Activated B cell treated with CpG ODN at 0.5 μM for 24 hours (primary cell): Measurements from ENCODE around the gene PPP1R15A. TPM values are rescaled to one million over a fixed set of nuclear protein-coding genes. Genes with fewer than 3 reads are reported as not detected.
"Not testable (repeated sequence)": the region's sequence is repeated elsewhere in the genome, so short reads cannot be mapped to it uniquely, and the experiment has no call there.

ENCODE experiments used
- ATAC-seq: fragments of 200-7000 bp; cut with Tn5 transposase; one replicate; pipeline ENCODE4 v1.10.0; 2021; ENCODE audit warnings: low read depth, mild to moderate bottlenecking, moderate library complexity
- CTCF ChIA-PET: fragments of 350-600 bp; sonication (Branson Sonifier 250); formaldehyde crosslinking; loops from one replicate; lab custom pipeline; 2021; ENCODE audit warnings: antibody characterized with exemption; lab: Charles Lee
- POLR2A ChIA-PET: fragments of 350-600 bp; sonication (Branson Sonifier 250); formaldehyde crosslinking; loops from one replicate; lab custom pipeline; 2021; ENCODE audit warnings: antibody characterized with exemption; lab: Charles Lee
- DNase-seq: peaks from one replicate; pipeline ENCODE4 v3.0.0; 2022
- H3K27ac Mint-ChIP-seq: one replicate; pipeline ENCODE4 v1.8.0; 2020; ENCODE audit warnings: mixed read lengths
- H3K27me3 Mint-ChIP-seq: one replicate; pipeline ENCODE4 v1.8.0; 2021; ENCODE audit warnings: mixed read lengths
- H3K36me3 Mint-ChIP-seq: one replicate; pipeline ENCODE4 v1.8.0; 2021; ENCODE audit warnings: low read depth, mixed read lengths
- H3K4me1 Mint-ChIP-seq: one replicate; pipeline ENCODE4 v1.8.0; 2021; ENCODE audit warnings: mixed read lengths
- H3K4me3 Mint-ChIP-seq: one replicate; pipeline ENCODE4 v1.8.0; 2020; ENCODE audit warnings: mild to moderate bottlenecking, mixed read lengths
- H3K9me3 Mint-ChIP-seq: one replicate; pipeline ENCODE4 v1.8.0; 2020; ENCODE audit warnings: mixed read lengths
- intact Hi-C: fragments of 100-400 bp; cut with micrococcal nuclease; formaldehyde crosslinking; loops from one replicate; pipeline ENCODE4 v1.15.1; 2024
- total RNA-seq: library from RNA; stranded (reverse); gene quantifications from 2 replicates; pipeline ENCODE4 v1.2.3, GENCODE V29; 2022
- TF ChIP-seq, protein P1 (sequence below): fragments of 200-600 bp; IDR thresholded peaks from one replicate; pipeline ENCODE4 v1.8.0; 2022; ENCODE audit warnings: antibody characterized with exemption, mild to moderate bottlenecking

Gene PPP1R15A
- total RNA-seq, 1 donor from 2014 or later, result 123 TPM

DNA sequence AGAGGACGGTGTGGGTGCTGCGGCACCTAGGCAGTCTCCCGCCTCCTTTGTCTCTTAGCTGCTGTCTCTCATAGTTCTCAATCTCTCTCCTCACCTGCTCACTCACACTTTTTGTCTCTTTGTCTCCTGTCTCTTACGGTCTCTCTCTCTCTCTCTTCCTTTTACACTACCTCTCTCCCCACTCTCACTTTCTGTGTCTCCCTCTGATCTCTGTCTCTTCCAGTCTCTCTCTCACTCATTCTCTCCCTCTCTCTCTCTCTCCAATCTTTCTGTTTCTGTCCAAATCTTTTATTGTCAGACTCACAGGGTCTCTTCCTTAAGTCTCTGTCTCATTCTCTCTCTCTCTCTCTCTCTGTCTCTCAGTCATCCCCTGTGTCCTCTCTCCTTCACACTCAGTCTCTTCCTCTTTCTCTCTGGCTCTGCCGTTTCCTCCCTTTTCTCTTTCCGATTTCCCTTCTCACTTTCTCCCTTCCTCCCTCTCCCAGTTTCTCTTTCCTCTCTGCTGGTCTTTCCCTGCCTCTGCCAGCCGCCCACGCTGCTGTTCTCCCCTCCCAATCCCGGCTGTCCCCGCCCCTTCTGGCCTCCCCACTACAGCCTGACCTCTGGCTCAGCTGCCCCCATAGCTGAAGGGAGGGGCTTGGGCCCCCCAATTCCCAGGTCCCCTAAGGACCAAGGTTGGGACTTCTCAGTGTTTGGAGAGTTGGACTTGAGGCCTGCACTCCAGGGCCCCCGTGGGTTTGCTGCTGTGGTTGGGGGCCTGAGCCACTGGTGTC, 3.9 kb upstream of the PPP1R15A start, which contains the start of gene PLEKHA4:
Gene PLEKHA4 (minus strand): TSS at position 504 of the 773 bp plus-strand sequence. CDS start 997 bp downstream, outside the sequence.
- intact Hi-C loops, result no loop called here
- no peaks in the 10 kb centered on the region for H3K9me3 Mint-ChIP-seq
- H3K36me3 Mint-ChIP-seq, result peaks cover 12% of the 10 kb centered on the region

DNA sequence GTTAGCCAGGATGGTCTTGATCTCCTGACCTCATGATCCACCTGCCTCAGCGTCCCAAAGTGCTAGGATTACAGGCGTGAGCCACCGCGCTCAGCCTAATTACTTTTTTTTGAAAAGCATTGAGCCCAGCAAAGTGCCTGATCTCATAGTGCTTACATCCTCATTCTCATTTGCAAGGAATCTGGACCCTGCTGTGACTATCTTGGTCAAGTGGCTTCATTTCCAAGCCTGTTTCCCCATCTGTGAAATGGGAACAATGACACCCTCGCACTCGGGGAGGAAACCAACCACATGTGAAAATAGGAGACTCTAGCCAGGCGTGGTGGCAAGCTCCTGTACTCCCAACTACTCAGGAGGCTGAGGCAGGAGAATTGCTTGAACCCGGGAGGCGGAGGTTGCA, 2.2 kb upstream of the PPP1R15A start:
- ChIA-PET POLR2A (interaction anchor here (0.7 kb wide), 2 partner anchors 100 to 1049 kb away, joined by 4 to 5 read pairs; no protein-coding TSS in a partner anchor), CTCF (no interaction called here)
- Mint-ChIP-seq H3K4me3 (no peak overlapping the region), H3K36me3 (peaks cover 29% of the 10 kb centered on the region), H3K4me1 (peaks cover 24% of the 10 kb centered on the region), H3K9me3 (no peaks in the 10 kb centered on the region), H3K27ac (no peak overlapping the region), H3K27me3 (no peaks in the 10 kb centered on the region)
- DNase-seq, result no peak
- intact Hi-C loops, result loop anchor here (10.0 kb wide), 2 partner anchors 585 to 625 kb away; partner anchors contain the start of genes ALDH16A1, PIH1D1 and RPS11
- no peak for ATAC-seq
- TF ChIP-seq, protein P1, sequence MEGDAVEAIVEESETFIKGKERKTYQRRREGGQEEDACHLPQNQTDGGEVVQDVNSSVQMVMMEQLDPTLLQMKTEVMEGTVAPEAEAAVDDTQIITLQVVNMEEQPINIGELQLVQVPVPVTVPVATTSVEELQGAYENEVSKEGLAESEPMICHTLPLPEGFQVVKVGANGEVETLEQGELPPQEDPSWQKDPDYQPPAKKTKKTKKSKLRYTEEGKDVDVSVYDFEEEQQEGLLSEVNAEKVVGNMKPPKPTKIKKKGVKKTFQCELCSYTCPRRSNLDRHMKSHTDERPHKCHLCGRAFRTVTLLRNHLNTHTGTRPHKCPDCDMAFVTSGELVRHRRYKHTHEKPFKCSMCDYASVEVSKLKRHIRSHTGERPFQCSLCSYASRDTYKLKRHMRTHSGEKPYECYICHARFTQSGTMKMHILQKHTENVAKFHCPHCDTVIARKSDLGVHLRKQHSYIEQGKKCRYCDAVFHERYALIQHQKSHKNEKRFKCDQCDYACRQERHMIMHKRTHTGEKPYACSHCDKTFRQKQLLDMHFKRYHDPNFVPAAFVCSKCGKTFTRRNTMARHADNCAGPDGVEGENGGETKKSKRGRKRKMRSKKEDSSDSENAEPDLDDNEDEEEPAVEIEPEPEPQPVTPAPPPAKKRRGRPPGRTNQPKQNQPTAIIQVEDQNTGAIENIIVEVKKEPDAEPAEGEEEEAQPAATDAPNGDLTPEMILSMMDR, result no peak

More for the DNA sequence above, 3.9 kb upstream of the PPP1R15A start, which contains the start of gene PLEKHA4:
- ATAC-seq (no peak), DNase-seq (no peak)
- Mint-ChIP-seq H3K27me3 (no peaks in the 10 kb centered on the region), H3K4me3 (no peak within 1 kb of the TSS), H3K4me1 (peaks cover 10% of the 10 kb centered on the region), H3K27ac (no peak within 1 kb of the TSS)
- ChIA-PET CTCF (interaction anchor here (1.0 kb wide), 1 partner anchor 102 kb away, joined by 4 read pairs; no protein-coding TSS in a partner anchor), POLR2A (interaction anchor here (0.7 to 0.8 kb wide), 2 partner anchors 41 to 103 kb away, joined by 3 to 9 read pairs; no protein-coding TSS in a partner anchor)
- TF ChIP-seq, protein P1, result no peak

DNA sequence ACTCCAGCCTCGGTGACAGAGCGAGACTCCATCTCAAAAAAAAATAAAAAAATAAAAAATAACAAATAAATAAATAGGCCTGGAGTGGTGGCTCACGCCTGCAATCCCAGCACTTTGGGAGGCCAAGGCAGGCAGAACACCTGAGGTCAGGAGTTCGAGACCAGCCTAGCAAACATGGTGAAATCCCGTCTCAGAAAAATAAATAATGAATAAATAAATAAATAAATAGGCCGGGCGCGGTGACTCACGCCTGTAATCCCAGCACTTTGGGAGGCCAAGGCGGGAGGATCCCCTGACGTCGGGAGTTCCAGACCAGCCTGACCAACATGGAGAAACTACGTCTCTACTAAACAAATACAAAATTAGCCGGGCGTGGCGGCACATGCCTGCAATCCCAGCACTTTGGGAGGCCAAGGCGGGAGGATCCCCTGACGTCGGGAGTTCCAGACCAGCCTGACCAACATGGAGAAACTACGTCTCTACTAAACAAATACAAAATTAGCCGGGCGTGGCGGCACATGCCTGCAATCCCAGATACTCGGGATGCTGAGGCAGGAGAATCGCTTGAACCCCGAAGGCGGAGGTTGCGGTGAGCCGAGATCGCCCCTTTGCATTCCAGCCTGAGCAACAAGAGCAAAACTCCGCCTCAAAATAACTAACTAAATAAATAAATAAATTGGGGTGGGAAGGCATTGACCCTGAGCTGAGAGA, 595 bp upstream of the PPP1R15A start:
- Mint-ChIP-seq H3K4me1 (peaks cover 36% of the 10 kb centered on the region), H3K4me3 (peak overlapping the region; percentile 100), H3K27ac (peak overlapping the region; percentile 100), H3K36me3 (peaks cover 44% of the 10 kb centered on the region)
- not testable (repeated sequence) for ATAC-seq, H3K9me3 Mint-ChIP-seq, H3K27me3 Mint-ChIP-seq, DNase-seq
- intact Hi-C loops, result loop anchor here (1.0 to 10.0 kb wide), 5 partner anchors 13 to 895 kb away; partner anchors contain the start of genes ALDH16A1, AP2A1, PIH1D1 and RPS11
- ChIA-PET POLR2A (interaction anchor here (0.6 to 7.8 kb wide), 25 partner anchors 9 to 226 kb away, joined by 3 to 179 read pairs (median 6); partner anchors contain the start of genes BAX, BCAT2, FTL and GYS1), CTCF (interaction anchor here (0.8 to 1.1 kb wide), 3 partner anchors 29 to 99 kb away, joined by 3 to 4 read pairs (median 4); no protein-coding TSS in a partner anchor)

DNA sequence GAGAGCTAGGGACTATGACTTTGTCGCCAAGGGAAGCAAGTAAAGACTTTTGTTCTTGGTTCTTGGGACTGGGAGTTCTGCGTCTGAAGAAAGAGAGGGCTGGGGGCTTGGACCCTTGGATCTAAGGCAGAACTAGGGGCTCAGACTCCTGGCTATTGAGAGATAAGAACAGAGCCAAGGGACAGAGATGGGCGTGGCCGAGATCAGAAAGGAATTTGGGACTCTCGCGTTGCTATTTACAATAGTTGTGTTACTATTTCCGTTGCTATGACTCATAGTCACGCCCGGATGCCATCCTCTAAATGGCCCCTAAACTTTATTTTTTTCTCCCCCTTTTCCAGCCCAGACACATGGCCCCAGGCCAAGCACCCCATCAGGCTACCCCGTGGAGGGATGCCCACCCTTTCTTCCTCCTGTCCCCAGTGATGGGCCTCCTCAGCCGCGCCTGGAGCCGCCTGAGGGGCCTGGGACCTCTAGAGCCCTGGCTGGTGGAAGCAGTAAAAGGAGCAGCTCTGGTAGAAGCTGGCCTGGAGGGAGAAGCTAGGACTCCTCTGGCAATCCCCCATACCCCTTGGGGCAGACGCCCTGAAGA, 759 bp downstream of the PPP1R15A start:
- peaks cover 48% of the 10 kb centered on the region for H3K4me1 Mint-ChIP-seq
- peak overlapping the region; percentile 100 for H3K27ac Mint-ChIP-seq
- peaks cover 54% of the 10 kb centered on the region for H3K36me3 Mint-ChIP-seq
- TF ChIP-seq, protein P1, result no peak
- no peaks in the 10 kb centered on the region for H3K9me3 Mint-ChIP-seq
- ATAC-seq (peak; percentile 28), DNase-seq (peak; percentile 59)
- intact Hi-C loops, result loop anchor here (1.0 to 10.0 kb wide), 6 partner anchors 15 to 894 kb away; partner anchors contain the start of genes ALDH16A1, AP2A1, GYS1 and PIH1D1
- ChIA-PET CTCF (interaction anchor here (1.5 kb wide), 1 partner anchor 98 kb away, joined by 9 read pairs; no protein-coding TSS in a partner anchor), POLR2A (interaction anchor here (0.6 to 7.8 kb wide), 15 partner anchors 8 to 251 kb away, joined by 3 to 179 read pairs (median 19); partner anchors contain the start of genes BAX, CA11, FTL and GYS1)
- H3K4me3 Mint-ChIP-seq, result peak overlapping the region; percentile 100
- H3K27me3 Mint-ChIP-seq, result no peaks in the 10 kb centered on the region
